Natural killer cell (primary cell): Measurements from ENCODE around the gene VWA7. TPM values are rescaled to one million over a fixed set of nuclear protein-coding genes. Genes with fewer than 3 reads are reported as not detected.
A peak's percentile ranks its signal among the peaks of the same experiment; 100 is the strongest.
"Not testable (repeated sequence)": the region's sequence is repeated elsewhere in the genome, so short reads cannot be mapped to it uniquely, and the experiment has no call there.

Source experiments
- ATAC-seq, 3 donors: fragments of 150-1000 bp in 2 of 3; fragments of 200-7000 bp in 1 of 3; cut with Tn5 transposase; 1 replicate in 1 of 3; 2 replicates in 2 of 3; pipeline ENCODE4 v1.10.0; 2021; ENCODE audit warnings: mild to moderate bottlenecking in 2 of 3, moderate library complexity in 2 of 3
- DNase-seq, 2 donors: peaks; one replicate each; pipeline versions ENCODE4 v3.0.0 to v3.0.0-alpha.2; 2013 to 2021; ENCODE audit warnings: mixed read lengths in 1 of 2
- H3K27ac ChIP-seq: one replicate; pipeline ENCODE4 v1.5.1; 2013; ENCODE audit warnings: mild to moderate bottlenecking, low read length
- H3K27me3 ChIP-seq: one replicate; pipeline ENCODE4 v1.6.1; 2013; ENCODE audit warnings: low read length; ENCODE audit not compliant: control insufficient read depth, insufficient read depth
- H3K36me3 ChIP-seq: one replicate; pipeline ENCODE4 v1.6.1; 2013; ENCODE audit warnings: low read length; ENCODE audit not compliant: control insufficient read depth, insufficient read depth
- H3K4me1 ChIP-seq: one replicate; pipeline ENCODE4 v1.6.1; 2013; ENCODE audit warnings: low read length; ENCODE audit not compliant: control insufficient read depth, insufficient read depth
- H3K4me3 ChIP-seq: one replicate; pipeline ENCODE4 v1.5.1; 2013; ENCODE audit warnings: low read length
- H3K9me3 ChIP-seq: one replicate; pipeline ENCODE4 v1.6.1; 2013; ENCODE audit warnings: low read length; ENCODE audit not compliant: control insufficient read depth, insufficient read depth
- H3K27ac Mint-ChIP-seq, 2 donors: one replicate each; pipeline ENCODE4 v1.8.0; 2022; ENCODE audit warnings: mild to moderate bottlenecking in 2 of 2, mixed read lengths in 2 of 2, moderate library complexity in 1 of 2
- H3K27me3 Mint-ChIP-seq, 2 donors: one replicate each; pipeline ENCODE4 v1.8.0; 2022; ENCODE audit warnings: low read depth in 2 of 2, mixed read lengths in 2 of 2
- H3K36me3 Mint-ChIP-seq: one replicate; pipeline ENCODE4 v1.8.0; 2022; ENCODE audit warnings: mixed read lengths
- H3K4me1 Mint-ChIP-seq, 2 donors: one replicate each; pipeline ENCODE4 v1.8.0; 2022; ENCODE audit warnings: mixed read lengths in 2 of 2
- H3K4me3 Mint-ChIP-seq: one replicate; pipeline ENCODE4 v1.8.0; 2022; ENCODE audit warnings: mild to moderate bottlenecking, moderate library complexity, mixed read lengths
- H3K9me3 Mint-ChIP-seq, 2 donors: one replicate each; pipeline ENCODE4 v1.8.0; 2022; ENCODE audit warnings: mixed read lengths in 2 of 2
- CTCF ChIP-seq: fragments of 200-600 bp; IDR thresholded peaks from one replicate; pipeline ENCODE4 v1.8.0; 2022; ENCODE audit warnings: antibody characterized with exemption
- WGBS: methylation state at CpG from one replicate; pipeline ENCODE4 v1.1.7; 2013; ENCODE audit warnings: missing lambda C conversion rate; ENCODE audit not compliant: insufficient coverage; 5-methylcytosine and 5-hydroxymethylcytosine counted together
- intact Hi-C: fragments of 100-400 bp; cut with micrococcal nuclease; formaldehyde crosslinking; loops from one replicate; pipeline ENCODE4 v1.14.2; 2022
- total RNA-seq, 4 donors: library from RNA; stranded (reverse); fragments of 120-200 nt in 1 of 4; gene quantifications; one replicate each; pipeline versions ENCODE4 v1.2.3 to v1.2.4, GENCODE V29; 2013 to 2022

Gene VWA7
- 1 to 10 TPM; 2.4 to 4.7 (median 3.2) TPM for total RNA-seq
- total RNA-seq (2013) = 1.6 TPM

DNA sequence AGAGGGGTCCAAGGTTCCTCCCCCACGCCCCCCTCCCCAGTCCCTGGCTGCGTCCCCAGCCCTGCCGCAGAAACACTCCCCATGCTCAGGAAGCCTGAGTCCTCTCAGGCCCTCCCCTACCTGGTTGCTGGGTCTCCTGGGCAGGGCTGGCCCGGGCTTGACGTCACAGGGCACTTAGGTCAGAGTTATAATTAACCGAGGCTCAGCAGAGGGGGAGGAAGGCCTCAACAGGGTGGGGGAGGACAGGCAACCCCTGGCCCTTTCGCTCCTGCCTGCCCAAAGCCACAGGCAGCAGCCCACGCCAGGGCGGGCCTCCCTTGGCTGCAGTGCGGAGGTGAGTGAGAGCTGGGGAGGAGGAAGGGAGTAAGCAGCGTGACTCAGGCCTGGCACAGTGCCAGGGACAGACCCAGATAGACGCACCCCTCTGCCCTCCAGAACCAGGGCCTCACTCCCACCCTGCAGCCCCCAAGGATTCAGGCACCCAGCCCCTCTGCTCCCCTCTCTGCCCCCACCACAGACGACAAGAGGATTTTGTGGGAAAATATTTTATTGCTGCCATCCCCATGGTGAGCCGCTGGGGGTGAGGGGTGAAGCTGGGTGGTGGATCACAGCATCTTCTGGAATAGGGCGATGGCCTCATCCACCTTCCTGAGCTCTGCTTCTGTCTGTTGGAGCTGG is at the start of gene VWA7:
VWA7 (minus strand) TSS at position 340 of the 678 bp plus-strand sequence. CDS start 549 bp downstream, outside the sequence.
- H3K27me3 Mint-ChIP-seq = no peaks in the 10 kb centered on the region
- Histone ChIP-seq H3K4me1 (peaks cover 42% of the 10 kb centered on the region), H3K4me3 (no peak within 1 kb of the TSS), H3K9me3 (no peaks in the 10 kb centered on the region), H3K27ac (peak within 1 kb of the TSS; percentile 55), H3K27me3 (no peaks in the 10 kb centered on the region), H3K36me3 (peaks cover 35% of the 10 kb centered on the region)
- H3K36me3 Mint-ChIP-seq = no peaks in the 10 kb centered on the region
- peaks cover 0 to 33% of the 10 kb centered on the region in 2 donors for H3K4me1 Mint-ChIP-seq
- 11% methylated on average over 13 of the region's 15 CpGs for WGBS
- ATAC-seq (peak; percentile 72 to 89 (median 82)), DNase-seq (peak; percentile 49 to 77)
- H3K9me3 Mint-ChIP-seq = no peaks in the 10 kb centered on the region
- peak within 1 kb of the TSS; percentile 50 for H3K4me3 Mint-ChIP-seq
- intact Hi-C loops = no loop called here
- peak within 1 kb of the TSS; percentile 60 to 87 for H3K27ac Mint-ChIP-seq
- TF ChIP-seq CTCF = no peak

GRCh38 chr6:31826793-31827285 is 49.7 kb upstream of the VWA7 start:
- ATAC-seq (peak; percentile 12 to 22 (median 20)), DNase-seq (no peak)
- Histone ChIP-seq H3K36me3 (no peaks in the 10 kb centered on the region), H3K9me3 (no peaks in the 10 kb centered on the region), H3K4me1 (peaks cover 47% of the 10 kb centered on the region), H3K27me3 (no peaks in the 10 kb centered on the region), H3K4me3 (peak overlapping the region; percentile 77), H3K27ac (peak overlapping the region; percentile 55)
- no peaks in the 10 kb centered on the region for H3K36me3 Mint-ChIP-seq
- H3K9me3 Mint-ChIP-seq = no peaks in the 10 kb centered on the region
- H3K4me3 Mint-ChIP-seq = peak overlapping the region; percentile 96
- peaks cover 29 to 31% of the 10 kb centered on the region in 2 donors for H3K4me1 Mint-ChIP-seq
- H3K27ac Mint-ChIP-seq = peak overlapping the region; percentile 95 to 99
- no peak for TF ChIP-seq CTCF
- H3K27me3 Mint-ChIP-seq = no peaks in the 10 kb centered on the region
- WGBS = 2% methylated on average over 13 of the region's 13 CpGs
- intact Hi-C loops = no loop called here

DNA sequence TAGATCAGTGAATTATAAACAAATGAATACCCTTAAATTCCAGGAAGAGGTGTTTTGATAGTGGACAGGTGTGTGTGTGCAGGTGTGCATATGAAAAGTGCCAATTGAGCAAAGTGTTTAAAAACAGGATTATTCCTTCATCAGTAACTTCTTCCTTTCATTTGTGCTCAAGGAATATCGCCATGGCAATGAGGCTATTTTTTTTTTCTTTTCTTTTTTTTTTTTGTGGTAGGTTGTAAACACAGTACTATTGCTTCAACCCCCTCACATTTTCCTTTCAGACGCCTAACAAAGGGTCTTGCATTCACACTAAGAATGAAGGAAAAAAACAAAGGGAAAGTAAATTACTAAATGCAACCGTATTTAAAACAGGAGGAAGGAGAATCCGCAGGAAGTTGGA is 48.4 kb upstream of the VWA7 start:
- H3K27ac ChIP-seq = no peak overlapping the region
- Mint-ChIP-seq H3K27ac (peak overlapping the region; percentile 95 to 99), H3K36me3 (no peaks in the 10 kb centered on the region), H3K27me3 (no peaks in the 10 kb centered on the region), H3K4me3 (peak overlapping the region; percentile 28), H3K4me1 (peaks cover 36 to 37% of the 10 kb centered on the region in 2 donors), H3K9me3 (no peaks in the 10 kb centered on the region)
- no peak for TF ChIP-seq CTCF
- WGBS = 100% methylated on average over 2 of the region's 4 CpGs
- no peaks in the 10 kb centered on the region for H3K36me3 ChIP-seq
- H3K4me1 ChIP-seq = peaks cover 45% of the 10 kb centered on the region
- no peak for ATAC-seq
- no peak for DNase-seq
- no peaks in the 10 kb centered on the region for H3K9me3 ChIP-seq
- H3K27me3 ChIP-seq = no peaks in the 10 kb centered on the region
- no peak overlapping the region for H3K4me3 ChIP-seq
- intact Hi-C loops = no loop called here

DNA sequence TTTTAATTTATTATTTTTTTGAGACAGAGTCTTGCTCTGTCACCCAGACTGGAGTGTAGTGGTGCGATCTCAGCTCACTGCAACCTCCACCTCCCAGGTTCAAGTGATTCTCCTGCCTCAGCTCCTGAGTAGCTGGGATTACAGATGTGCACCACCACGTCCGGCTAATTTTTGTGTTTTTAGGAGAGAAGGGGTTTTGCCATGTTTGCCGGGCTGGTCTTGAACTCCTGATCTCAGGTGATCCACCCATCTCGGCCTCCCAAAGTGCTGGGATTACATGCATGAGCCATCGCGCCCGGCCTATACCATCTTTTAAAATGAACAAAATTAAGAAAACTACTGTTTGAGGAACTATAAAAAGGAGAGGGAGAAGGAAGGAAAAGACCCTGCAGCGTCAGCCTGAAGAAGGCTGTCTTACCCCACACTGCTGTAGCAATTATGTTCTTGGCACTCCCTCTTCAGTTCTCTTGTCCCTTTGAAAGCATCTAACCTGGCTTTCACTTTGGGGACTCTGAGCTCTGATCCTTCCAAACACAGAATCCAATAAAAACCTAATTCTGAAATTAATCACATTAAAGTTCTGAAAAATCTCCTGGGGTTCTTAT is 46.6 kb upstream of the VWA7 start:
- DNase-seq, H3K27ac ChIP-seq, H3K4me3 ChIP-seq, H3K36me3 Mint-ChIP-seq, H3K27me3 ChIP-seq, ATAC-seq, H3K27me3 Mint-ChIP-seq, H3K36me3 ChIP-seq, H3K9me3 ChIP-seq, H3K4me3 Mint-ChIP-seq, intact Hi-C loops, H3K9me3 Mint-ChIP-seq: not testable (repeated sequence)
- Mint-ChIP-seq H3K4me1 (peaks cover 25 to 27% of the 10 kb centered on the region in 2 donors), H3K27ac (peak overlapping the region in 1 of 2 donors; percentile 40)
- 88% methylated on average over 9 of the region's 9 CpGs for WGBS
- H3K4me1 ChIP-seq = peaks cover 40% of the 10 kb centered on the region
